Astrocyte (in vitro differentiated cells and primary cell): Measurements from ENCODE around the gene CTBP2.

Experiments used
- EZH2 ChIP-seq: IDR thresholded peaks from 2 replicates; pipeline ENCODE4 v1.6.1; 2012; ENCODE audit warnings: mild to moderate bottlenecking, low read length, inconsistent platforms; ENCODE audit not compliant: insufficient read depth
- TF ChIP-seq, protein P1 (sequence below): IDR thresholded peaks from 2 replicates; pipeline ENCODE4 v1.5.1; 2011; ENCODE audit warnings: low read depth, mild to moderate bottlenecking, inconsistent platforms, low read length, moderate library complexity; ENCODE audit not compliant: insufficient read depth

DNA sequence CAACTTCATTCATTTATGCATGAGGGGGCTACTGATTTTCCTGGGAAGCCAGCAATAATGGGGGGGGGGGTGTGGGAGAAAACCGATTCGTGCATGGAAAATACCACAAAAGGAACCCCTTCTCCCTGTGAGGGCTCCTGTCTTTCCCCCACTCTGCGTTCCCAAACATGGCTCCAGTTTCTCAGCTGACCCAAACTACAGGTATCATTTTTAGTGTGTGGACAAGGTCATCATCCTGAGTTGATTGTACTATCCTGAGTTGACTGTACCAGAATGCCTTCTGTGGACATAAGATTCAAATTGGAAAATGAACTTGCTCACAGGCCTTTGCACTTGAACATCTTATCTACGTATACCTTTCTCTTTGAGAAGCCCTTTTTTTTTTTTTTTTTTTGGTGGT, 168.5 kb downstream of the CTBP2 start:
- TF ChIP-seq, protein P1, sequence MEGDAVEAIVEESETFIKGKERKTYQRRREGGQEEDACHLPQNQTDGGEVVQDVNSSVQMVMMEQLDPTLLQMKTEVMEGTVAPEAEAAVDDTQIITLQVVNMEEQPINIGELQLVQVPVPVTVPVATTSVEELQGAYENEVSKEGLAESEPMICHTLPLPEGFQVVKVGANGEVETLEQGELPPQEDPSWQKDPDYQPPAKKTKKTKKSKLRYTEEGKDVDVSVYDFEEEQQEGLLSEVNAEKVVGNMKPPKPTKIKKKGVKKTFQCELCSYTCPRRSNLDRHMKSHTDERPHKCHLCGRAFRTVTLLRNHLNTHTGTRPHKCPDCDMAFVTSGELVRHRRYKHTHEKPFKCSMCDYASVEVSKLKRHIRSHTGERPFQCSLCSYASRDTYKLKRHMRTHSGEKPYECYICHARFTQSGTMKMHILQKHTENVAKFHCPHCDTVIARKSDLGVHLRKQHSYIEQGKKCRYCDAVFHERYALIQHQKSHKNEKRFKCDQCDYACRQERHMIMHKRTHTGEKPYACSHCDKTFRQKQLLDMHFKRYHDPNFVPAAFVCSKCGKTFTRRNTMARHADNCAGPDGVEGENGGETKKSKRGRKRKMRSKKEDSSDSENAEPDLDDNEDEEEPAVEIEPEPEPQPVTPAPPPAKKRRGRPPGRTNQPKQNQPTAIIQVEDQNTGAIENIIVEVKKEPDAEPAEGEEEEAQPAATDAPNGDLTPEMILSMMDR: no peak
- TF ChIP-seq EZH2: no peak
